Colonic mucosa (tissue), 4 donors: ENCODE results near the gene PRXL2C. TPM values are rescaled to one million over a fixed set of nuclear protein-coding genes. Genes with fewer than 3 reads are reported as not detected.
"Not testable (repeated sequence)": the region's sequence is repeated elsewhere in the genome, so short reads cannot be mapped to it uniquely, and the experiment has no call there.

Experiments used
- DNase-seq: peaks from one replicate; pipeline ENCODE4 v3.0.0-alpha.2; 2020
- H3K27ac ChIP-seq: fragments of 200-600 bp; one replicate; pipeline ENCODE4 v1.8.0; 2021
- H3K27me3 ChIP-seq: fragments of 200-600 bp; one replicate; pipeline ENCODE4 v1.8.0; 2021
- H3K36me3 ChIP-seq: fragments of 200-600 bp; one replicate; pipeline ENCODE4 v1.8.0; 2021
- H3K4me1 ChIP-seq: fragments of 200-600 bp; one replicate; pipeline ENCODE4 v1.8.0; 2021; ENCODE audit warnings: mild to moderate bottlenecking
- H3K4me3 ChIP-seq: fragments of 200-600 bp; one replicate; pipeline ENCODE4 v1.8.0; 2021
- H3K9ac ChIP-seq, 2 donors: one replicate each; pipeline ENCODE4 v1.7.0; 2013; ENCODE audit warnings: control low read depth in 2 of 2, low read depth in 2 of 2, low read length in 2 of 2
- H3K9me3 ChIP-seq: fragments of 200-600 bp; one replicate; pipeline ENCODE4 v1.8.0; 2021
- intact Hi-C: fragments of 100-400 bp; cut with DNase I; formaldehyde crosslinking; loops from one replicate; pipeline ENCODE4 v1.14.1; 2022
- total RNA-seq, 2 donors: library from RNA; stranded (reverse); fragmentation: NEBNext Ultra II Directional in 1 of 2; extraction: Animal tissue kit (Norgen Biotek cat#: 25700) in 1 of 2; gene quantifications; one replicate each; pipeline ENCODE4 v1.2.1, GENCODE V29; 2021
- TF ChIP-seq, protein P1 (sequence below): fragments of 200-600 bp; IDR thresholded peaks from one replicate; pipeline ENCODE4 v1.8.0; 2022; ENCODE audit warnings: antibody characterized with exemption, mild to moderate bottlenecking
- donor health status: healthy.
- donor health status: DM: no; HTN: no; CAD: no.
- donor health status: DM: no; HTN: no; CAD: no.

Gene PRXL2C
- total RNA-seq, 2 donors from 2014 or later: 2.6 to 6.6 TPM

DNA sequence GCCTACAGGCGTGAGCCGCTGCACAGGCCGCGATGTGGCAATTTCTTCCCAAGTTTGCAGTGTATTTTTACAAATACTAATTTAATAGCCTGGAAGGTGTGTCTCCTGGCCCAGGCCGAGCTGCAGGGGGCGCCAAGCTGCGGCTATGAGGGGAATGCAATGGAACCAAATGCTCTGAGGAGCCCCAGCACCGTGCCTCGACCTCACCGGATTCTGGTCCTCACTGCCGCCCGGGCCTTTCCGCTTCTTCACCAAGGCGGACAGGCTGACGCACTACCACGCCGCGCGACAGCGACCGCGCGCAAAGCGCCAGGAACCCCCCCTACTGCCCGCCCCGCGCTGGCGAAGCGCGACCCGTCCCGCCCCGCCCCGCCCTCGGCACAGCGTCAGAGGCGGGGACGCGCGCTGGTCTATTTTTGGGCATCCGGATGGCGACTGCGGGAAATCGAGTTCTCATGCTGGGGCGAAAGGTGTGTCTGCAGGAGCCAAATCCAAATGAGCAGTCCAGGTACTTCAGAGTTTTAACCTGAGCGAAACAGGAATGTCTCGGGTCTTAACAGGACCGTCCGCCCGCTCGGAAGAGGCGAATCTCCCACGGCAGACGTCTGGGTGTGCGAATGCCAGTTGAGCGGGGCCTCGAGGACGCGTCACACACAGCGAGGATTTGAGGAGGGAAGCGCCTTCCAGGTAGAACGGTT is 31.7 kb upstream of the PRXL2C start:
- DNase-seq: peak; percentile 76
- Histone ChIP-seq H3K27me3 (no peaks in the 10 kb centered on the region), H3K27ac (peak overlapping the region; percentile 9), H3K36me3 (no peaks in the 10 kb centered on the region), H3K4me1 (no peaks in the 10 kb centered on the region), H3K9me3 (no peaks in the 10 kb centered on the region), H3K4me3 (peak overlapping the region; percentile 32), H3K9ac (peak overlapping the region; percentile 43 to 44)
- TF ChIP-seq, protein P1, sequence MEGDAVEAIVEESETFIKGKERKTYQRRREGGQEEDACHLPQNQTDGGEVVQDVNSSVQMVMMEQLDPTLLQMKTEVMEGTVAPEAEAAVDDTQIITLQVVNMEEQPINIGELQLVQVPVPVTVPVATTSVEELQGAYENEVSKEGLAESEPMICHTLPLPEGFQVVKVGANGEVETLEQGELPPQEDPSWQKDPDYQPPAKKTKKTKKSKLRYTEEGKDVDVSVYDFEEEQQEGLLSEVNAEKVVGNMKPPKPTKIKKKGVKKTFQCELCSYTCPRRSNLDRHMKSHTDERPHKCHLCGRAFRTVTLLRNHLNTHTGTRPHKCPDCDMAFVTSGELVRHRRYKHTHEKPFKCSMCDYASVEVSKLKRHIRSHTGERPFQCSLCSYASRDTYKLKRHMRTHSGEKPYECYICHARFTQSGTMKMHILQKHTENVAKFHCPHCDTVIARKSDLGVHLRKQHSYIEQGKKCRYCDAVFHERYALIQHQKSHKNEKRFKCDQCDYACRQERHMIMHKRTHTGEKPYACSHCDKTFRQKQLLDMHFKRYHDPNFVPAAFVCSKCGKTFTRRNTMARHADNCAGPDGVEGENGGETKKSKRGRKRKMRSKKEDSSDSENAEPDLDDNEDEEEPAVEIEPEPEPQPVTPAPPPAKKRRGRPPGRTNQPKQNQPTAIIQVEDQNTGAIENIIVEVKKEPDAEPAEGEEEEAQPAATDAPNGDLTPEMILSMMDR: peak; percentile 34
- intact Hi-C loops: loop anchor here (5.0 kb wide), 1 partner anchor 166 kb away; the partner anchor contains the start of gene ZNF782

- Histone ChIP-seq H3K27ac (no peak overlapping the region), H3K9me3 (no peaks in the 10 kb centered on the region), H3K36me3 (no peaks in the 10 kb centered on the region), H3K4me3 (no peak overlapping the region), H3K4me1 (no peaks in the 10 kb centered on the region), H3K9ac (no peak overlapping the region), H3K27me3 (no peaks in the 10 kb centered on the region)
- DNase-seq: no peak
- intact Hi-C loops: no loop called here
- TF ChIP-seq, protein P1: no peak
Measured at GRCh38 chr9:96680812-96681499, 25.8 kb upstream of the PRXL2C start.

- Histone ChIP-seq H3K9ac (no peak overlapping the region), H3K4me1 (no peaks in the 10 kb centered on the region), H3K27me3 (no peaks in the 10 kb centered on the region), H3K4me3 (no peak overlapping the region), H3K36me3 (no peaks in the 10 kb centered on the region), H3K9me3 (no peaks in the 10 kb centered on the region), H3K27ac (no peak overlapping the region)
- TF ChIP-seq, protein P1: no peak
- intact Hi-C loops: no loop called here
- no peak for DNase-seq
Measured at GRCh38 chr9:96674906-96675538, 19.9 kb upstream of the PRXL2C start.

DNA sequence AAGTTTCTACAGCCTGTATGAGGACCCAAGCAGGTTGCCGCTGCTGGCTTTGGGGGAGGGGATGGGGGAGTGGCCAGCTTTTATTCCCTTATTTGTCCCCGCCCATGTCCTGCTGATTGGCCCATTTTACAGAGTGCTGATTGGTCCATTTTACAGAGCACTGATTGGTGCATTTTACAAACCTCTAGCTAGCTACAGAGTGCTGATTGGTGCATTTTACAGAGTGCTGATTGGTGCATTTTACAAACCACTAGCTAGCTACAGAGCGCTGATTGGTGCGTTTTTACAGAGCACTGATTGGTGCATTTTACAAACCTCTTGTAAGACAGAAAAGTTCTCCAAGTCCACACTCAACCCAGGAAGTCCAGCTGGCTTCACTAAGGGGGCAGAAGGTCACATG is 18.7 kb upstream of the PRXL2C start:
- H3K27ac ChIP-seq, H3K9ac ChIP-seq, H3K27me3 ChIP-seq, H3K4me3 ChIP-seq, intact Hi-C loops, DNase-seq, H3K9me3 ChIP-seq, H3K4me1 ChIP-seq, H3K36me3 ChIP-seq: not testable (repeated sequence)

- Histone ChIP-seq H3K36me3 (no peaks in the 10 kb centered on the region), H3K4me1 (no peaks in the 10 kb centered on the region), H3K27ac (no peak overlapping the region), H3K9ac (no peak overlapping the region), H3K27me3 (no peaks in the 10 kb centered on the region), H3K4me3 (no peak overlapping the region), H3K9me3 (no peaks in the 10 kb centered on the region)
- DNase-seq: no peak
- TF ChIP-seq, protein P1: no peak
- intact Hi-C loops: loop anchor here (5.0 to 10.0 kb wide), 3 partner anchors 222 to 434 kb away; no protein-coding TSS in a partner anchor
Measured at GRCh38 chr9:96668868-96669534, 13.9 kb upstream of the PRXL2C start.
